NCI-H524 (cell line): ENCODE results near the gene CORO2B.
"Not testable (repeated sequence)": the region's sequence is repeated elsewhere in the genome, so short reads cannot be mapped to it uniquely, and the experiment has no call there.

ENCODE experiments used
- DNase-seq, 2 experiments: peaks; one replicate each; lab custom pipeline; 2025; lab: John Stamatoyannopoulos, UW

Gene CORO2B

DNA sequence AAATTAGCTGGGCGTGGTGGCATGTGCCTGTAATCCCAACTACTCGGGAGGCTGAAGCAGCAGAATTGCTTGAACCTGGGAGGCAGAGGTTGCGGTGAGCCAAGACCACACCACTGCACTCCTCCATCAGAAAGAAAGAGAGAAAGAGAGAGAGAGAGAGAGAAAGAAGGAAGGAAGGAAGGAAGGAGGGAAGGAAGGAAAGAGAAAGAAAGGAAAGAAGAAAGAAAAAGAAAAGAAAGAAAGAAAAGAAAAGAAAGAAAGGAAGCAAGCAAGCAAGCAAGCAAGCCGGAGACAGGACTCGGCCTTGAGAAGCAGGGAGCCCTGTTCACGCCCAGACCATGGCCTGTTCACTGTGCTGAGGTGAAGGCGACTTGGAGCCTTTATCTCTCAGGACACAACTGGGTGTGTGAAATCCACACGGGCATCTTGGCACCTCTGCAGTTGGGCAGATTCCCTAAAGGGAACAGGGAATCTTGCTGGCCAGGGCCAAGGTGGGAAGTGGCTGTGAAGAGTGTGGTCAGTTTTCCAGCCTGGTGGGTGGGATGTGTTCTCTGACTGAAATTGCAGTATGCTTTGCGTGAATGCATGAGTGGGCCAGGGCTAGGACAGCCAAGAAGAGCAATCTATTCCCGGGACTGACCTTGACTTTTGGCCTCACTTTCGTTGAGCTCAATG is 90.3 kb downstream of the CORO2B start:
- DNase-seq: no peak

DNA sequence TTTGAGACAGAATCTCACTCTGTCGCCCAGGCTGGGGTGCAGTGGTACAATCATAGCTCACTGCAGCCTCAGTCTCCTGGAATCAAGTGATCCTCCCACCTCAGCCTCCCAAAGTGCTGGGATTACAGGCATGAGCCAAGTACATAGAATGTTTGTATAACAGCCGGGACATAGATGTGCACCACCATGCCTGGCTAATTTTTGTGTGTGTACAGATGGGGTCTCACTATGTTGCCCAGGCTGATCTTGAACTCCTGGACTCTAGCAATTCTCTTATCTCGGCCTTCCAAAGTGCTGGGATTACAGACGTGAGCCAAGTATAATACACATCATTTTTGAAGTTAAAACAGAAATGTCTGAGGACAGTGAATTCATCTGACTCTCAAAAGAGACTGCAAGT is 93.5 kb downstream of the CORO2B start:
- DNase-seq: no peak

GRCh38 chr15:68672781-68673205 is 94.0 kb downstream of the CORO2B start:
- DNase-seq: peak; percentile 65 to 88

GRCh38 chr15:68674975-68675374 is 96.2 kb downstream of the CORO2B start:
- no peak for DNase-seq

DNA sequence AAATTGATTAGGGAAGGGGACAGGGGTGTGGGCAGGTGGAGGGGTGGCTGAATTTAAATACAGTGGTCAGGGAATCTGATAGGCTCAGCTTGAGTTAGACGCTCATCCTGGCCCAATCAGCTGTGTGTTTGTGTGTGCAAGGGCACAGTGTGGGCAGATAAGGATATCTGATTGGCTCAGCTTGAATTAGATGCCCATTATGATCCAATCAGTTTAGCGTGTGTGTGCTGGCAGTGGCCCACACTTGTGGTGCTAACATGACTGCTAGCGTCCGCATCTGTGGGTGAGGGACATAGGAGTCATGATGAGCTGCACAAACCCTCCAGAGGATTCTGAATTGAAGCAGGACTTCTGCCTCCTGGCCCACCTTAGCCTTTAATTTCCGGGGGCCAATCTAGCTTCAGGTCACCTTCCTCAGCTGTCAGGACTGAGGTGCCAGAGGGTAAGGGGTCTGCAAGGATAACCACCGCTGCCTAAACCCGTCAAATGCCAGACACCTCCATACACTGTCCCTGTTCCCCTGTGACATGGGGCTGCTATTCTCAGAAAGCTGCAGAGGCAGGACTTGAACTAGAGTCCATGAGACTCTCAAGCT is 97.3 kb downstream of the CORO2B start:
- peak in 1 of 2 experiments; percentile 24 for DNase-seq

DNA sequence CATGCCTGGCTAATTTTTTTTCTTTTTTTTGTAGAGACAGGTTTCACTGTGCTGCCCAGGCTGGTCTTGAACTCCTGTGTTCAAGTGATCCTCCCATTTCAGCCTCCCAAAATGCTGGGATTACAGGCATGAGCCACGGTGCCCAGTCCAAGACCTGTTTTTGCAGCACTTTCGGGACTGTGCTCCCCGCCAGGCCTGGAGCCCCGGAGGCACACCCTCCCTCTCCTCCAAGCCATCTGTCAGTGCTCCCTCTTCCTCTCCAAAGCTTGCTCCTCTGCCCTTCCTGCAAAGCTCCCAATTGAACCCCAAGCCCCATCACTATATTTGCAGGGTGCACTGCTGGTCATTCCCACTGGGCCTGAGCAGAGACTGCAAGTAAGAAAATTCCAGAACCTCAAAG is 98.1 kb downstream of the CORO2B start:
- no peak for DNase-seq

GRCh38 chr15:68677996-68678395 is 99.2 kb downstream of the CORO2B start:
- no peak for DNase-seq

DNA sequence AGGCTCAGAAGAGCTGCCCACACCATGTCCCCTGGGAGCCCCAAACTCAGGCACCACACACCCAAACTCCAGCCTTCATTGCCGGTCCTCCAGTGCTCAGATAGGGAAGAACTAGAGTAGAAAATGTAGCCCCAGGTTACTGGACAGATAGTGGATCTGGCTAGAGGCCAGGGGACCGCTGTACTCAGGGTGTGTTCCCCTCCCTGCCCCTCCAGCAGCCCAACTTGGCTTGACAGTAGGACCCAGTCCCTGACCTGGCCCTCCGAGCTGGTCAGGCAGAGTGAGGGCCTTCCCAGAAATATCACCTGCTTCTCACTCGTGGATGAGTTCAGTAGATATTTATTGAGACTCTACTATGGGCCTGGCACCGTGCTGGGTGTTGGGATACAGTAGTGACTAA is 100.0 kb downstream of the CORO2B start:
- DNase-seq: no peak

- DNase-seq: no peak
Measured at GRCh38 chr15:68679161-68679560, 100.4 kb downstream of the CORO2B start.

- peak in 1 of 2 experiments; percentile 53 for DNase-seq
Measured at GRCh38 chr15:68679961-68680371, 101.2 kb downstream of the CORO2B start.

GRCh38 chr15:68680756-68681155 is 102.0 kb downstream of the CORO2B start:
- DNase-seq: not testable (repeated sequence)

GRCh38 chr15:68681836-68682235 is 103.0 kb downstream of the CORO2B start:
- no peak for DNase-seq

DNA sequence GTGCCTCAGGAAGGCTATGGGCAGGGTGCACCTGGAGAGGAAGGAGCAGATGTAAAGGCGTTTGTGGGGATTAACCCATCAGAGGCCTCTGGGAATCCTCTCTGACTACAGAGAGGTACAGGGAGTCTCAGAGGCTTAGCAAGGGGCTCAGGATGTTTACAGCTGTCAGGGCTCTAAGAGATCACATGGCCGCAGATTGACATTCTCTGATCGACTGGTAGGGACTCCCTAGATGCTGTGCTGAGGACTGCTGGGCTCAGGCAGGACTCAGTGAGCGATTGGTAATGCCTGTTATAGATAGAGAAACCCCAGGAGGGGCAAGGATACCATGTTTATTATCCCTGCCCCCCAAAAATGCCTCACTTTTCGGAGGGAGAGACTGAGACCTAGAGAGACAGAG is 103.5 kb downstream of the CORO2B start:
- DNase-seq: peak; percentile 97 to 99

DNA sequence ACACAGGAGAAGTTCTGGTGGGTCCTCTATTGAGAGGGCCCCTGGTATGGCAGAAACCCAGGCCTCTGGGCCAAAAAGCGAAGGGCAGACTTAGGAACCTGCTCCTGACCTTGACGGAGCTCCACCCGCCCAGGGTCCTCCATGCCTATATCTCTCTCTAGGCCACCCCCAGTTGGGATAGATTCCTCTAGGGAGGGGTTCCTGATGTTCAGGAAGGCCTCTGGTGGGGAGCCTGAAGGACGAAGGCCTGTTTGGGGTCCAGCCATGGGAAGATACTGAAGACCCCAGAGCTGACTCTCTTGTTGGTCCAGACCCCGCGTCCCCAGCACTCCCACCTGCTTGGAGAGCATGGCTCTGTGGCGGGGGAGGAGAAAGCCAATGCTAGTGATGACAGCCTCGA is 104.2 kb downstream of the CORO2B start:
- DNase-seq: no peak

- no peak for DNase-seq
Measured at GRCh38 chr15:68683551-68683950, 104.8 kb downstream of the CORO2B start.

- DNase-seq: no peak
Measured at GRCh38 chr15:68684476-68684875, 105.7 kb downstream of the CORO2B start.

- DNase-seq: no peak
Measured at GRCh38 chr15:68687136-68687735, 108.4 kb downstream of the CORO2B start.

- DNase-seq: peak; percentile 41 to 67
Measured at GRCh38 chr15:68691705-68692104, 112.9 kb downstream of the CORO2B start.

- no peak for DNase-seq
Measured at GRCh38 chr15:68693071-68693470, 114.3 kb downstream of the CORO2B start.

DNA sequence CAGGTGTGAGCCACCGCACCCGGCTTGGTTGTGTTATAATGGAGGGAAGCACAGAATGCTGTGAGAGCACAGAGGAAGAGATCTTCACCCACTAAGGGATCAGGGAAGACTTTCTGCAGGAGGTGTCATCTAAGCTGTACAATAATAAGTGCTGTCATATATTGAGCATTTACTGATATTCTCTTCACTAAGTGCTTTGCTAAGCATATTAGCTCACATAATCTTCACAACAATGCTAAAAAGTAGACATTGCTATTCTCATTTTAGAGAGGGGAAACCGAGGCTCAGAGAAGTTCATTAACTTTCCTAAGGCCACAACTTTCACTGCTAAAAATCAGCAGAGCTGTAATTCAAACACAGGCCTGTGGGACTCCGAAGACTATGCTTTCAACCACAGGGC is 115.3 kb downstream of the CORO2B start:
- DNase-seq: no peak

- DNase-seq: no peak
Measured at GRCh38 chr15:68695061-68695595, 116.3 kb downstream of the CORO2B start.

DNA sequence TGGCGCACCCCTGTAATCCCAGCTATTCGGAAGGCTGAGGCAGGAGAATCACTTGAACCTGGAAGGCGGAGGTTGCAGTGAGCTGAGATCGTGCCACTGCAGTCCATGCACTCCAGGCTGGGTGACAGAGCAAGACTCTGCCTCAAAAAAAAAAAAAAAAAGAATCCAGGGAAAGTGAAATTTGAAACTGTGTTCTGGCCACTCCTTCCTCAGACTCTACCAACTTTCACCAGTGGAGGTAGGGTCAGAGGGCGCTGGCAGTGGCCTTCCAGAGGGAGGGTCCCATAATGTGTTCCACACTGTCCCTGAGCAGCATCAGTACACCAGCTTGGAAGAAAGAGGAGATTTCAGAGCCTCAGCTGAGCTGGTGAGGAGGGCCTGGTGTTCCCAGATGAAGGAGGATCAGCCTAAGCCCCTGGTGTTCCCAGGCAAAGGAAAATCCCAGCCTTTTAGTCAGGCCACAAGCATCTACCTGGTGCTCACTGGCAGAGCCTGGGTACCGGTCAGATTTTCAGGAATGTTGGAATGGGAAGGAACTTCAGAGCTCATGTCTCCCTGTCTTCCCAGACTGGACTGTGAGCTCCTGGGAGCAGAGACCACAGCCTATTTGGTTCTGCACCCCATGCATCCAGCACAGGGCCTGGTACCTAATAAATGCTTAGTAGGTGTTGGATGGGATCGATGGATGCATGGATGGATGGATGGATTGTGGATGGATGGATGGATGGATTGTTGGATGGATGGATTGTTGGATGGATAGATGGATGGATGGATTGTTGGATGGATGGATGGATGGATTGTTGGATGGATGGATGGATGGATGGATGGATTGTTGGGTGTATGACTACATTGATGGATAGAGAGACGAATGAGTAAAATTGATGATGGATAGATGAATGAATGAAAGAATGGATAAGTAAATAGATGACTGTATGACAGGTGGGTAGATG is 117.9 kb downstream of the CORO2B start:
- no peak for DNase-seq
